Right atrium auricular region (tissue), 2 donors: ENCODE results near the gene ADD1. TPM values are rescaled to one million over a fixed set of nuclear protein-coding genes. Genes with fewer than 3 reads are reported as not detected.

Source experiments
- DNase-seq: peaks from one replicate; pipeline ENCODE4 v3.0.0-alpha.2; 2019; ENCODE audit warnings: low spot score
- H3K27ac ChIP-seq, 2 donors: fragments of 200-600 bp; sonication (generic); 1 replicate in 1 of 2; 2 replicates in 1 of 2; pipeline ENCODE4 v1.5.1; 2016 to 2019
- H3K27me3 ChIP-seq, 2 donors: fragments of 200-600 bp; sonication (generic); one replicate each; pipeline versions ENCODE4 v1.5.1 to v1.6.0; 2017 to 2019
- H3K36me3 ChIP-seq: fragments of 200-600 bp; sonication (generic); one replicate; pipeline ENCODE4 v1.5.1; 2016
- H3K4me1 ChIP-seq, 2 donors: fragments of 200-600 bp; sonication (generic); one replicate each; pipeline versions ENCODE4 v1.5.1 to v1.6.0; 2017 to 2019
- H3K4me3 ChIP-seq, 2 donors: fragments of 200-600 bp; sonication (generic); 1 replicate in 1 of 2; 2 replicates in 1 of 2; pipeline ENCODE4 v1.5.1; 2017 to 2019; ENCODE audit warnings: mild to moderate bottlenecking in 1 of 2, moderate library complexity in 1 of 2
- H3K9me3 ChIP-seq, 2 donors: fragments of 200-600 bp; sonication (generic); one replicate each; pipeline ENCODE4 v1.5.1; 2019
- CTCF ChIP-seq, 2 donors: fragments of 200-600 bp; sonication (generic); IDR thresholded peaks; one replicate each; pipeline ENCODE4 v1.5.1; 2019; ENCODE audit warnings: antibody characterized with exemption in 2 of 2
- total RNA-seq, 2 donors: library from RNA; depleted of rRNA; stranded (reverse); fragments of >200 nt; gene quantifications; one replicate each; pipeline ENCODE4 v1.1.0, GENCODE V29; 2016

Gene ADD1
- total RNA-seq, 2 donors from 2014 or later = 171 to 196 TPM

- no peak for TF ChIP-seq CTCF (IDR thresholded peaks at IDR 0.05)
- Histone ChIP-seq H3K27me3 (no peaks in the 10 kb centered on the region), H3K9me3 (no peaks in the 10 kb centered on the region), H3K27ac (no peak overlapping the region), H3K36me3 (peaks cover 53% of the 10 kb centered on the region), H3K4me3 (no peak overlapping the region), H3K4me1 (peaks cover 0 to 10% of the 10 kb centered on the region in 2 donors)
- no peak for DNase-seq
Measured at GRCh38 chr4:2923141-2923551, 79.5 kb downstream of the ADD1 start.

GRCh38 chr4:2923668-2924173, 80.1 kb downstream of the ADD1 start:
- DNase-seq = no peak
- H3K9me3 ChIP-seq = no peaks in the 10 kb centered on the region
- no peak for TF ChIP-seq CTCF (IDR thresholded peaks at IDR 0.05)
- peaks cover 0 to 10% of the 10 kb centered on the region in 2 donors for H3K4me1 ChIP-seq
- peaks cover 59% of the 10 kb centered on the region for H3K36me3 ChIP-seq
- no peaks in the 10 kb centered on the region for H3K27me3 ChIP-seq
- H3K4me3 ChIP-seq = no peak overlapping the region
- no peak overlapping the region for H3K27ac ChIP-seq

DNA sequence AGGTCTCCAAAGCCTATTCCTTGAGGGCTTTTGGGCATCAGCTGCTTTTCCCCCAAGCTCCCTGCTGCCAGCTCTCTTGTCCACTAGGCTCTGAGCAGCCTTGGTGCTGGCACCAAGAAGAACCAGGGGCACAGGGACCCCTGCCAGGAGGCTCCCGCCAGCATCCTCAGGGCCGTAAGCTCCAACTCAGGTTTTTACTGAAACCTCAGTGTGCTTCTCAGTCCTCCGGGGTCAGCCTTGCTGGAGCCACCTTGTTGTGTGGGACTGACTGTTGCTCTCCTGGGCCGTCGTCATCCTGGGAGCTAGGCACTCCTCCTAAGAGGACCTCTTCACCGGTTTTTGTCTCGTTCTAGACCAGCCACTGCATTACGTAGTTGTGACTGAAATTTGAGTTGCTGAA, 80.6 kb downstream of the ADD1 start:
- peaks cover 65% of the 10 kb centered on the region for H3K36me3 ChIP-seq
- H3K4me1 ChIP-seq = peaks cover 0 to 10% of the 10 kb centered on the region in 2 donors
- H3K27ac ChIP-seq = no peak overlapping the region
- no peak overlapping the region for H3K4me3 ChIP-seq
- DNase-seq = no peak
- TF ChIP-seq CTCF (IDR thresholded peaks at IDR 0.05) = no peak
- no peaks in the 10 kb centered on the region for H3K27me3 ChIP-seq
- no peaks in the 10 kb centered on the region for H3K9me3 ChIP-seq

DNA sequence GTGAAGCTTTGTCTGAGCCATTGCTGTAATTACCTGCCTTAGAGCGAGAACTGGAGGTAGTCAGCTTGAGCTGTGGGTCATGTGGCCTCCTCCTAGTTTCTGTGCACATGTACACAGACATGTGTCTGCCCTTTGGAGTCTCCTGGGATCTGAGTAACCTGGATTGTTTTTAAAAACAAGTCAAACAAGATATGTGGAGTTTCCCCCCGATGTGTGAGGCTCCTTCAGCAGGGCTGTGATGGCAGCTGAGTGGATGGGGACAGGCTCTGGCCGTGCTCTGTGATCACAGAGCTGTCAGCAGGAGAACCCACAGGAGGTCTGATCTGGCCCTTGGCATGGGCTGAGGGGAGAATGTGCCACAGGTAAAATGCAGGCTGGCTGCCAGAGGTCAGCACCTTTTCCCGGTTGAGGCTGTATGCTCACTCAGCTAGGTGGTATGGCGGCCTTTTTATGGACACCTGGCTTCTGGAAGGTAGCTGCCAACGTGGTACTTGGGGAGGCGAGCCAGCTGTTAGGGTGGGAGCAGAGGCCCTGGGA, 81.2 kb downstream of the ADD1 start:
- no peak for DNase-seq
- H3K4me1 ChIP-seq = peaks cover 0 to 10% of the 10 kb centered on the region in 2 donors
- TF ChIP-seq CTCF (IDR thresholded peaks at IDR 0.05) = no peak

DNA sequence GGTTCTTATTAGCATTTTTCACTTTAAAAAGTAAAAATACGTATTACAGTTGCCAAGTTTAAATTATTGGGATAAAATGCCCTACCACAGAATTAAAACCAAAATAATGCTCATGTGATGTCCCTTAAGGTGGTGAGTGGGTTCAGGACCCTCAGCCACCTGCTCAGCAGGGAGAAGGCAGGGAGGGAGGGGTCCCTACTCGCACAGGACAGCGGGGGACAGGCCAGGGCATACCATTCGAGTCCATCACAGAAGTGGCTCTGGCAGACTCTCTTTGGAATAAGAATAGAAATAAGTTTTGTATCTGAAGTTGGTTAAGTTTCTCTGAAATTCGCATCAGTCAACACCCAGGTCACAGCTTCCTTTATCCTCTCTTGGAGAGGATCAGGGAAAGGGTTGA, 81.9 kb downstream of the ADD1 start:
- H3K9me3 ChIP-seq = no peaks in the 10 kb centered on the region
- peaks cover 76% of the 10 kb centered on the region for H3K36me3 ChIP-seq
- H3K27me3 ChIP-seq = no peaks in the 10 kb centered on the region
- H3K4me1 ChIP-seq = peaks cover 0 to 11% of the 10 kb centered on the region in 2 donors
- no peak overlapping the region for H3K27ac ChIP-seq
- no peak for DNase-seq
- no peak overlapping the region for H3K4me3 ChIP-seq
- no peak for TF ChIP-seq CTCF (IDR thresholded peaks at IDR 0.05)

More for the DNA sequence above, 81.2 kb downstream of the ADD1 start:
- H3K36me3 ChIP-seq = peaks cover 70% of the 10 kb centered on the region
- no peaks in the 10 kb centered on the region for H3K9me3 ChIP-seq
- no peak overlapping the region for H3K4me3 ChIP-seq
- no peaks in the 10 kb centered on the region for H3K27me3 ChIP-seq
- no peak overlapping the region for H3K27ac ChIP-seq
